ENCODE results near the gene LRRFIP2.
"Not testable (repeated sequence)": the region's sequence is repeated elsewhere in the genome, so short reads cannot be mapped to it uniquely, and the experiment has no call there.

LRRFIP2 gene

DNA sequence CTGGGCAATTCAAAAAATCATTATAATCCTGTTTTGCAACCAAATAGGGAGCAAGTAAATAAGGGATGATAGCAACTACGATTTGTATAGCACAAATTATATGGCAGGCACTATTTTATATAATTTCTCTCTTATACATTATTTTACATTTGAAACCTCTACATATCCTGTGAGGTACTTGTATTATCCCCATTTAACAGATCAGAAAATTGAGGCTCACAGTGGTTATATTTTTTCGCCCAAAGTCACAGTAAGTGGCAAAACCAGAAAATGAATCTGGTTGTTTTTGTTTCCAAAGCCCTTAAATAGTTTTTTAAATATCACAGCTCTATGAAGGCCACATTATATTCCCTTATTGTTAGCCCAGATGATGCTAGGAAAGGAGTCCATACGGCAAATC lies 106.8 kb downstream of the LRRFIP2 start:
- Histone ChIP-seq H3K9ac (no peak overlapping the region), H3K4me1 (ENCODE audit: low read depth, poor library complexity, severe bottlenecking) (peaks cover under 1% of the 10 kb centered on the region), H3K36me3 (ENCODE audit: insufficient read depth) (no peaks in the 10 kb centered on the region), H4K20me1 (ENCODE audit: insufficient read depth) (no peaks in the 10 kb centered on the region), H3K4me3 (IDR thresholded peaks at IDR 0.05; ENCODE audit: insufficient read depth, low read depth, low read length) (no peak overlapping the region), H3K79me2 (ENCODE audit: insufficient read depth, low read depth) (no peaks in the 10 kb centered on the region), H3K4me2 (no peak overlapping the region), H3K27me3 (ENCODE audit: insufficient read depth, low read depth) (no peaks in the 10 kb centered on the region), H3K27ac (no peak overlapping the region), H2AFZ (ENCODE audit: low read depth) (no peak overlapping the region)
- TF ChIP-seq, protein P1, sequence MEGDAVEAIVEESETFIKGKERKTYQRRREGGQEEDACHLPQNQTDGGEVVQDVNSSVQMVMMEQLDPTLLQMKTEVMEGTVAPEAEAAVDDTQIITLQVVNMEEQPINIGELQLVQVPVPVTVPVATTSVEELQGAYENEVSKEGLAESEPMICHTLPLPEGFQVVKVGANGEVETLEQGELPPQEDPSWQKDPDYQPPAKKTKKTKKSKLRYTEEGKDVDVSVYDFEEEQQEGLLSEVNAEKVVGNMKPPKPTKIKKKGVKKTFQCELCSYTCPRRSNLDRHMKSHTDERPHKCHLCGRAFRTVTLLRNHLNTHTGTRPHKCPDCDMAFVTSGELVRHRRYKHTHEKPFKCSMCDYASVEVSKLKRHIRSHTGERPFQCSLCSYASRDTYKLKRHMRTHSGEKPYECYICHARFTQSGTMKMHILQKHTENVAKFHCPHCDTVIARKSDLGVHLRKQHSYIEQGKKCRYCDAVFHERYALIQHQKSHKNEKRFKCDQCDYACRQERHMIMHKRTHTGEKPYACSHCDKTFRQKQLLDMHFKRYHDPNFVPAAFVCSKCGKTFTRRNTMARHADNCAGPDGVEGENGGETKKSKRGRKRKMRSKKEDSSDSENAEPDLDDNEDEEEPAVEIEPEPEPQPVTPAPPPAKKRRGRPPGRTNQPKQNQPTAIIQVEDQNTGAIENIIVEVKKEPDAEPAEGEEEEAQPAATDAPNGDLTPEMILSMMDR (conservative IDR thresholded peaks at IDR 0.05; ENCODE audit: low read depth, low read length) = no peak

- TF ChIP-seq, protein P1 (conservative IDR thresholded peaks at IDR 0.05; ENCODE audit: low read depth, low read length) = no peak
- Histone ChIP-seq H3K4me2 (no peak overlapping the region), H4K20me1 (ENCODE audit: insufficient read depth) (no peaks in the 10 kb centered on the region), H3K4me1 (ENCODE audit: low read depth, poor library complexity, severe bottlenecking) (no peaks in the 10 kb centered on the region), H3K4me3 (IDR thresholded peaks at IDR 0.05; ENCODE audit: insufficient read depth, low read depth, low read length) (no peak overlapping the region), H3K9ac (no peak overlapping the region), H2AFZ (ENCODE audit: low read depth) (no peak overlapping the region), H3K36me3 (ENCODE audit: insufficient read depth) (no peaks in the 10 kb centered on the region), H3K27ac (no peak overlapping the region), H3K79me2 (ENCODE audit: insufficient read depth, low read depth) (no peaks in the 10 kb centered on the region), H3K27me3 (ENCODE audit: insufficient read depth, low read depth) (no peaks in the 10 kb centered on the region)
These were observed 109.6 kb downstream of the LRRFIP2 start for GRCh38 chr3:37064747-37065146.

DNA sequence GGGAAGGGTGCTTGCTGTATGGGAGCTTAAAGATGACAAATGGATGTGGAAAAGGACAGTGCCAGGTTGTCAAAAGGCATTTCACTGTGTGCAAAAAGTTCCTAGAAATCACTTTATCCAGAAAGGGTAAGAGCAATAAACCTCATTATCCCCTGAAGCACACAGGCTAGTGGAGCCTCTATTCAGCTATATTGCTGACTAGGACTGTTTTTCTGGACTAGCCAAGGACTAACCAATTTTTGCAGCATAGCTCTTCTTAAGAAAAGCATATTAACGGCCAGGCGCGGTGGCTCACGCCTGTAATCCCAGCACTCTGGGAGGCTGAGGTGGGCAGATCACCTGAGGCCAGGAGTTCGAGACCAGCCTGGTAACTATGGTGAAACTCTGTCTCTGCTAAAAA lies 116.3 kb downstream of the LRRFIP2 start:
- TF ChIP-seq, protein P1 (conservative IDR thresholded peaks at IDR 0.05; ENCODE audit: low read depth, low read length) = no peak
- Histone ChIP-seq H2AFZ (ENCODE audit: low read depth) (no peak overlapping the region), H3K27ac (no peak overlapping the region), H3K4me3 (IDR thresholded peaks at IDR 0.05; ENCODE audit: insufficient read depth, low read depth, low read length) (no peak overlapping the region), H3K79me2 (ENCODE audit: insufficient read depth, low read depth) (no peaks in the 10 kb centered on the region), H4K20me1 (ENCODE audit: insufficient read depth) (no peaks in the 10 kb centered on the region), H3K27me3 (ENCODE audit: insufficient read depth, low read depth) (no peaks in the 10 kb centered on the region), H3K36me3 (ENCODE audit: insufficient read depth) (no peaks in the 10 kb centered on the region), H3K4me2 (no peak overlapping the region), H3K4me1 (ENCODE audit: low read depth, poor library complexity, severe bottlenecking) (no peaks in the 10 kb centered on the region), H3K9ac (no peak overlapping the region)

GRCh38 chr3:37056826-37057225 lies 117.6 kb downstream of the LRRFIP2 start:
- TF ChIP-seq, protein P1 (conservative IDR thresholded peaks at IDR 0.05; ENCODE audit: low read depth, low read length) = no peak
- H3K36me3 ChIP-seq (ENCODE audit: insufficient read depth) = no peaks in the 10 kb centered on the region

GRCh38 chr3:37055077-37055476 lies 119.3 kb downstream of the LRRFIP2 start:
- H3K79me2 ChIP-seq (ENCODE audit: insufficient read depth, low read depth); H3K4me3 ChIP-seq (IDR thresholded peaks at IDR 0.05; ENCODE audit: insufficient read depth, low read depth, low read length); H2AFZ ChIP-seq (ENCODE audit: low read depth); H3K36me3 ChIP-seq (ENCODE audit: insufficient read depth); H3K4me1 ChIP-seq (ENCODE audit: low read depth, poor library complexity, severe bottlenecking); H3K9ac ChIP-seq; H3K4me2 ChIP-seq; H3K27me3 ChIP-seq (ENCODE audit: insufficient read depth, low read depth); H3K27ac ChIP-seq; H4K20me1 ChIP-seq (ENCODE audit: insufficient read depth): not testable (repeated sequence)

More at GRCh38 chr3:37056826-37057225, 117.6 kb downstream of the LRRFIP2 start:
- Histone ChIP-seq H2AFZ (ENCODE audit: low read depth) (no peak overlapping the region), H3K4me2 (no peak overlapping the region), H3K4me1 (ENCODE audit: low read depth, poor library complexity, severe bottlenecking) (no peaks in the 10 kb centered on the region), H3K27ac (no peak overlapping the region), H3K27me3 (ENCODE audit: insufficient read depth, low read depth) (no peaks in the 10 kb centered on the region), H3K9ac (no peak overlapping the region), H3K79me2 (ENCODE audit: insufficient read depth, low read depth) (no peaks in the 10 kb centered on the region), H4K20me1 (ENCODE audit: insufficient read depth) (no peaks in the 10 kb centered on the region), H3K4me3 (IDR thresholded peaks at IDR 0.05; ENCODE audit: insufficient read depth, low read depth, low read length) (no peak overlapping the region)

Measured in KMS-11 (cell line).